GM19099 (cell line): Measurements from ENCODE around the gene CDCP2.

Source experiments
- POLR2A ChIP-seq: IDR thresholded peaks from 3 replicates; pipeline ENCODE4 v1.6.1; 2011; ENCODE audit warnings: low read depth; ENCODE audit not compliant: insufficient read length; ENCODE audit errors: extremely low read depth

The CDCP2 gene

DNA sequence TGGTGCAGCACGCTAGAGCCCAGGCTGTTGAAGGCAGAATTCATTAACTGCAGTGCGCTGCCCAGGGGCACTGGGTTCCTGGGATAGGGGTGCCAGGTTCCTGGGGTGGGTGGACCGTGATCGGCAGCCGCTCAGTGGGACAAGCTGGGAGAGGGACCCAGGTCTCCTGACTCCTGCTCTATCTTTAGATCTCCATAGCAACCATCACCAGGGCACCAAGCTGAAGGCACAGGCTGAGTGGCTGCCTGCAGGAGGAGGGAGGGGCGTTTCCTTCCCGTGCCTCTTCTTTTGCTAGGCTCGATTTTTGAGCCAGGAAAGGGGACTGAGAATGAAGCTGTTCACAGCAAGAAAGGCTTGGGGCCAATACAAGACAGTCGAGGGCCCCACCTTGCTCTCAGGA lies 20.9 kb upstream of the CDCP2 start:
- TF ChIP-seq POLR2A, result no peak

- no peak for TF ChIP-seq POLR2A
These were observed 20.1 kb upstream of the CDCP2 start for GRCh38 chr1:54172614-54173599.

- TF ChIP-seq POLR2A, result no peak
These were observed 18.8 kb upstream of the CDCP2 start for GRCh38 chr1:54171606-54172005.

DNA sequence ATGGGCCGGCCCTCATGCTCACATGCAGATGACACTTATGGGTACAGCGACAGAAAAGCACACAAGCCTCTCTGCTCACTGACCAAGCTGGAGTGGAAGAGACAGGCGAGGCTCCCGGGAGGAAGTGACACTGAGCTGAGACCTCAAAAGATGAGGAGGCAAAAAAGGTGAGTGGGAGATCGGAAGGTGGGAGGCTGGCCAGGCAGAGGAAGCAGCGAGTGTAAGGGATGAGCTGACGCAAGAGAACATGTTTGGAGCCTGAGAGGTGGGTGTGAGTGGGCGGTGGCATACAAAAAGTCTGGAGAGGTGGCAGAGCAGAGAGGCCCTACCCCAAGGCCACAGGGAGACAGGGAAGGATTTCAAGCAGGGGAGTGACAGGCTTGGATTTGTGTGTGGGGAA lies 18.2 kb upstream of the CDCP2 start:
- TF ChIP-seq POLR2A, result no peak

DNA sequence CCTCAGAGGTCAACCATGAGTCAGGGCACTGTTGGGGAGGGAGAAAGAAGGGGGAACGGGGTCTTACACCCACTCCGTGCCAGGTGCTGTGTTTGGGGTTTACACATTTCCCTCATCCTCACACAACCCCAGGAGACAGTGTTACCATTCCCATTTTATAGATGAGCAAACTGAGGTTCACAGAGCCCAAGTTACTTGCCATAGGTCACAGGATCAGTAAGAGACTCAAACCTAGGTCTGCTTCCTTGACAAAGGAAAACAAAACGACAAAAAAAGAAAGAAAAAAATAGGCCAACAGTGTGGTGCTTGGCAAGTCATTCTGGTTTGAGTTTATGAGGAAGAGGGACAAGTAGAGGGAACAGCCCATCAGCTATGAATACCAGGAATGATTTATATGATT lies 16.3 kb upstream of the CDCP2 start:
- TF ChIP-seq POLR2A, result no peak

GRCh38 chr1:54168206-54168965 lies 15.6 kb upstream of the CDCP2 start:
- no peak for TF ChIP-seq POLR2A

DNA sequence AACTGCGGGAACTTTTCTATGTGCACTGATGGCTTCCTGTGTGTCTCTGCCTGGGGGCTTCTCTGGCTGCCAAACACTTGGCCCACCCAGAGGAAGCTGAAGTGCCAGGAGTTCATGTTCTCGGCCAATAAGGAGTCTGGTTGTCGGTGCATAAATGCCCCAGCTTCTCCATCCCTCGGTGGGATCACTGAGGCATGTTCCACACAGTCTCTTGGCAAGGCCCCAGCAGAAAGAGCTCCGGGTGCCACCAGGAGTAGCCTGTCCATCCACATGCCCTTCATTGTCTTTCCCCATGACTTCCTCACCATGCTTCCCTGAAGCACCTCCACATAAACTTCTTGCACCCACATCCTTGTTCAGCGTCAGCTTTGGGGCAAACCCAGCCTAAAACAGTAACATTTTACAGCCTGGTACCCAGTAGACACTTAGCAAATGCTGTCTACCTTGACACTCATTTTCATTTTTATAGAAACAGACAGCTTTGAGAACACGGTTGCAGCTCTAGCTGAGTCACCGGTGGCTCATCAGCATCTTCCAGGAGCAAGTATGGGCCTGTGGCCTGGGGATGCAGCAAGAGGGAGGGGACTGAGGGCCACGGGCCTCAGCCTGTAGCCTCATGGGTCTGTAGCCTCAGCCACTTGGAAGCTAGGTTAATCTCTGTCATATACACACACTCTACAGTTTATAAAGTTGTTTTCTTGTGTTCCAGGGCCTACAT lies 14.8 kb upstream of the CDCP2 start:
- no peak for TF ChIP-seq POLR2A

- TF ChIP-seq POLR2A, result no peak
These were observed 12.3 kb upstream of the CDCP2 start for GRCh38 chr1:54165146-54165545.

- no peak for TF ChIP-seq POLR2A
These were observed 10.8 kb upstream of the CDCP2 start for GRCh38 chr1:54163573-54163972.

DNA sequence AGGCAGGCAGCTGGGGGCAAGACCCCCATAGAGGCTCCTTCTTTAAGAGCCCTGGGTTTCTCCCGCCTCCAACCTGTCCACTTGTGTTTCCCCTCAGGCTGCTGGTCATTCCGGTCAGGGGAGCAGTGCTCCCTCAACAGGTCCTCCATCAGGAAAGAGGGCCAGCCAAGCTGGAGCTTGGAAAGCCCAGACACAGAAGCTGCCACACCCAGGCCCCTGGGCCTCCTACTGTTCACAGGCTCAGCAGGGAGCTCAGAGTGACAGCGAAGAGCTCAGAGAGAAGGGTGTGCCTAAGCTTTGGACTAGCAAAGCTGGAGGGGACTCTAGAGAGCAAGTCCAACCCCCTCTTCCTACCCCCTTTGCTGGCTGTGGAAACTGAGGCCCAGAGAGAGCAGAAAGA lies 10.3 kb upstream of the CDCP2 start:
- TF ChIP-seq POLR2A, result no peak

- TF ChIP-seq POLR2A, result no peak
These were observed 8.8 kb upstream of the CDCP2 start for GRCh38 chr1:54161495-54162168.

- no peak for TF ChIP-seq POLR2A
These were observed 7.6 kb upstream of the CDCP2 start for GRCh38 chr1:54160351-54160750.

DNA sequence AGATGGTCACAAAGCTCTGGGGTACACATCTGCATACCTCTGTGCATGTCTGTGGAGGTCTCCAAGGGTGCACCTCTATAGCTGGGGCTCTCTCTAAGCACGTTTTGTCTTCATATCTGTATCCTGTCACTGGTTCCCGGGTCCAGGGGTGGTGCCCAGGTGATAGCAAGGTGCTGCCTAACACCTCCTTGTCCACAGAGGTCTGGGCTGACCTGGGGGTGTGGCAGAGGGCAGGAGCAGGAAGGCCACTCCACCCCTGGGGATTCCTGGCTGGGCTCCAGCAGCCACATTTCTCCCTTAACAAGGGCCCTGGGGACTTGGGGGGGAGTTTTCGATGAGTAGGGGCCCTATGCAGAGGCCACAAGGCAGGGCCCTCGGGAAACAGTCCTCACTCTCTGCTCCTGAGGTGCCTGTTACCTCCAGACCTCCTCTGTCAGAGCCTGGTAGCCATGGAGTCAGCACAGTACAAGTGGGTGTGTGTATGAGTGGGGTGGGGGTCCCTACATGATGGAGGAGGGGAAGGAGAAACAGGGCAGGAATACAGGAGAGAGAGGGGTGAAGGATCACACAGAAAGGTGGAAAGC lies 7.0 kb upstream of the CDCP2 start:
- TF ChIP-seq POLR2A, result no peak

GRCh38 chr1:54158071-54158470 lies 5.3 kb upstream of the CDCP2 start:
- TF ChIP-seq POLR2A, result no peak
